GM21619 (cell line): ENCODE measurements around the gene AP4E1.
"Not testable (repeated sequence)": the region's sequence is repeated elsewhere in the genome, so short reads cannot be mapped to it uniquely, and the experiment has no call there.

Experiments
- ATAC-seq: cut with Tn5 transposase; IDR thresholded peaks from one replicate; pipeline ENCODE4 v1.9.1; 2021; ENCODE audit not compliant: unreplicated experiment

Gene AP4E1

DNA sequence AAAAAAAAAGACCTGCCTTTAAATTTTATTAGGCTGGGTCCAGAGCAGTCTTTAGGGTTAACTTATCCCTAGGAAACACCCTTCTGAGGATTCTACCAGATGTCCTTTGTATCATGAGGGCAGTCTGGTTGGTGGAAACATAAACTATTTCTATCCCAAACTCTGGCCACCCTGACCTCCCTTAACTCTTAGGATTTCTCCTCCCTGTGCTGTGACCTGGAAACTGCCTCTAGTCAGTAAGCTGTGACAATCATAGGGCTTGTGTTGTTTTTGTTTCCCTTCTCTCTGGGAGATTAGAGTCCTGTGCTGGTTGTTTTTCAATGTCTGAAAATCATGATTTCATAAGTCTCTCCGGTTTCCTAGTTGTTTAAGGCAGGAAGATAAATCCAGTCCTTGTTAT is 108.1 kb downstream of the AP4E1 start:
- ATAC-seq, result no peak

DNA sequence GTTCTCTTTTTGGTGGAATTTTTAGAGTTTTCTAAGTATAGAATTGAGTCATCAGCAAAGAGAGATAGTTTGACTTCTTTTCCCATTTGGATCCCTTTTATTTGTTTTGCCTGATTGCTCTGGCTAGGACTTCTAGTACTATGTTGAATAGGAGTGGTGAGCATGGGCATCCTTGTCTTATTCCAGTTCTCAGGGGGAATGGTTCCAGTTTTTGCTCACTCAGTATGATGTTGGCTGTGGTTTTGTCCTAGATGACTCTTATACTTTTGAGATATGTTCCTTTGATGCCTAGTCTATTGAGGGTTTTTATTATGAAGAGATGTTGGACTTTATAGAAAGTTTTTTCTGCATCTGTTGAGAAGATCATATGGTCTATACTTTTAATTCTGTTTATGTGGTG is 113.7 kb downstream of the AP4E1 start:
- ATAC-seq, result no peak

DNA sequence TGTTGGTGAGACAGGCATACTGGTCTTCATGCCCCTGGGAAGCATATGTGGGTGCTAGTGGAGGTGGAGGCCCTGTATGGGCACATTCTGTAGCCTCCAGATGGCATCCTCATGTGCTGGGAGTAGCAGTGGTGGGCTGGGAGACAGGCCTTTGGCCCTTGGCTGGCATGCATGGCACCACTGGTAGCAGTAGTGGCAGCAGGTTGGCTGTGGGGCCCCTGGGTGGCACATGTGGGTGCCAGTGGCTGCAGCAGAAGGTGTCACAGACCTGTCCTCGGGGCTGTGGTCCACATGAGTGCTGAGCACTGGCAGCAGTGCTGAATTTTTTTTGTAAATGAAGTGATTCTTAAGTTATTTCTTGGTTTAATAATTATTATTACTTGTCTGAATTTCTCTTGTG is 115.0 kb downstream of the AP4E1 start:
- ATAC-seq, result no peak

DNA sequence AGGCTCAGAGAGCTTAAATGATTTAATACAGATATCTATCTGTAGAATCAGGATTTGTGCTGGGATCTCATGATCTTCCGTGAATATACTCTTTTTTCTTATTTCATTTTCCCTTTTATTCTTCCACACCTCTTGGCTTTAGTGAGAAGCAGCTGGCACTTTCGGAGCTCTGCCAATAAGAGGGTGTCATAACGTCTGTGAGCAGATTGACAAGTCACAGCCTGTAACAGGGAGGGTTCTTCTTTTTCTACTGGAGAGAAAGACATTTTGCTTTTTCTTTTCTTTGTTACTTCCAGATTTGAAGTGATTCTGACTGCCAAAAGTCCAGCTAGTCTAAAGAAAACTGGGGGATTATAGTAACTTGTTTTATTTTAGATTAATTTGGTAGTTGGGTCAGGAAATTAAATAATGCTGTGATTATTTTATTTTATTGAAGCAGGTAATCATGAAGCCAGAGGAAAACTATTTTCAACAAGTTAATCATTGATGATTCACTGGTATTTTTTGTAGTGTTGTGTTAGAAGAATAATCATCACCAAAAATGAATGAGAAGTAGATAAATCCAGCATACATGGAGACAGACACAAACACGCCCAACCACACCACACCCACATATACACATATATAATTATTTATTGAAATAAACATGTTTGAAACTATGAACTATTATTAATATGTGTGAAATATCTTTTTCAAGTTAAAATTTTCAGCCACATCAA is 116.4 kb downstream of the AP4E1 start:
- ATAC-seq, result no peak

DNA sequence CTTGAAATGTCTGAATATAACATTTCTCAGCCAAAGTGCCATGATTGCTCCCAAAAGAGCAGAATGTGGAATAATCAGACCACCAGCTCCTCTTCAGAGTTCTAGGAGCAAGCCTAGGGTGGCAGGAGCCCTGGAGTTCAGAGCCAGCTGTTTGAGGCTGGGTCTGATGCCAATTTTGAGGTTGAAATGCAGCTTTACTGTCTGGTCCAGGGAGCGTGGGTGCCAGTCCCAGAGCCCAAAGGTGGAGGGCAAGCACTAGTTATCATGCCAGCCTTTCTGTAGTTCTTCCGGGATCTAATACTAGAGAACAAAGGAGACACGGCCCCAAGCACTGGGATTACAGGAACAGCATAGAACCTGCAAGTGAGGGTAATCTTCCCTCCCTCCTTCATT is 117.0 kb downstream of the AP4E1 start:
- no peak for ATAC-seq

DNA sequence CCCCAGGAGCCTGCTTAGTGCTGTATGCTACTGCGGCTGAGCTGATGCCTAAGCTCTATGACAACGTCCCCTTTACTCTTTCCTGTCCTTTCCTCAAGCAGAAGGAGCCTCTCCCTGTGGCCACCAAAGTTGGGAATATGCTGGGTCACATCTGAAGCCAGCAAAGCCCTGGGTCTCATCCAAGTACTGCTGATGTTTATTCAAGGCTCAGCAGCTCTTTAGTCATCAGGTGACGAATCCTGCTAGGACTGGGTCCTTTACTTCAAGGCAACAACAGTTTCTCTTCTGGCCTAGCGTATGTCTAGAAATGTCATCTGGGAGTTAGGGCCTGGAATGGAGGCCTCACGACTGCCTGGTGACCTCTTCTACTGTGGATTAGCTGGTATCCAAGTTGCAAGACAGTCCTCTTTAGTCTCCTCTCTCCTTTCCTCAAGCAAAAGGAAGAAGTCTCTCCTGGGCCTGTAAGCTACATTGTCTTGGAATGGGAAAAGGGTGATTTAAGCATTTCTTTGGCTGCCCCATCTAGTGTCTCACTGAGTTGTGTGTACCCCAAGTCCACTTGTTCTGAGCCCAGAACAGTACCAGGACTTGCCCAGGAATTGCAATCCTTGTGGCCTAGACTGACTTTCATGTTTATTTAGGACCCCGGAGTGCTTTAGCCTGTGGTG is 122.3 kb downstream of the AP4E1 start:
- no peak for ATAC-seq

DNA sequence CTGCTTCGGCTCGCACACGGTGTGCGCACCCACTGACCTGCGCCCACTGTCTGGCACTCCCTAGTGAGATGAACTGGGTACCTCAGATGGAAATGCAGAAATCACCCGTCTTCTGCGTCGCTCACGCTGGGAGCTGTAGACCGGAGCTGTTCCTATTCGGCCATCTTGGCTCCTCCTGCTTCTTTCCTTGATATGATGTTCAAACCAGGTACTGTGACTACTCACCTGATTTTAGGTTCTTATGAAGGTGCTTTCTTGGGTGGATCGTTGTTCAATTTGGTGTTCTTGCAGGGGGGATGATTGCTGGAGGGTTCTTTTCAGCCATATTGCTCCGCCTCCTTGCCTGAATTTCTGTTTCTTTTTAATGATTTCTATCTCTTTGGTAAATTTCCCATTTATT is 129.0 kb downstream of the AP4E1 start:
- not testable (repeated sequence) for ATAC-seq

DNA sequence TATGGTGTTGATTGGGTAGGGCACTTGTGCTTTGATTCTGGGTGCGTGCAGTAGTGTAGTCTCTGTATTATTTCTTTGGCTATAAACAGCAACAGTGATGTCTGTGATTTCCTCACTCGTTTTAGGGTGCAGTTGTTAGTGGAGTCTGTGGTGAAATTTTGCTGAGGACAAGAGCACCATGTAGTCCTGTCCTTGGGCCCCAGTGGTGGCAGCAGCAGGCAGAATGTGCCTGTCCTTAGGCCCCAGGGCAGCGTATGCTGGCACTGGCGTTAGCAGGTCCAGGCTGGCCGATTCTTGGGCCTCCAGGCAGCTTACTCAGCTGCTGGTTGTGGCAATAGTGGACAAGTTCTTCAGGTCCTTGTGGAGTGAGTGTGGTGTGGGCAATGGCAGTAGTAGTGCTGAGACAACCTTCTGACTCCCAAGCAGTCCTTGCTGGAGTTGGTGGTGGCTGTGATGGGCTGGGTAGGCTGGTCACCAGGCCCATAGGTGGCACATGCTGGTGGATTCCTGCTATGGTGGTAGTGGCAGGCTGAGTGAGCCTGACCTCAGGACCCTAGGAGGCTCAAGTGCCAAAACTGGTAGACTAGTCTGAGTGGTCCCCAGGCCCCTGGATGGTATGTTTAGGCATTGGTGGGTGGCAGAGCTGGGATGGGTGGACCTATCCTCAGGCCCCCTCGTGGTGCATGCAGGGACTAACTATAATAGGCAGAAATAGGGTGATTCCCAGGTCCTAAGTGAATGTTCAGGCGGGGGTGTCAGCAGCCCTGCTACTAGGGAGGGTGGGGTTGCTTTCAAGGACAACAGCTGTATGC is 129.9 kb downstream of the AP4E1 start:
- ATAC-seq, result no peak

DNA sequence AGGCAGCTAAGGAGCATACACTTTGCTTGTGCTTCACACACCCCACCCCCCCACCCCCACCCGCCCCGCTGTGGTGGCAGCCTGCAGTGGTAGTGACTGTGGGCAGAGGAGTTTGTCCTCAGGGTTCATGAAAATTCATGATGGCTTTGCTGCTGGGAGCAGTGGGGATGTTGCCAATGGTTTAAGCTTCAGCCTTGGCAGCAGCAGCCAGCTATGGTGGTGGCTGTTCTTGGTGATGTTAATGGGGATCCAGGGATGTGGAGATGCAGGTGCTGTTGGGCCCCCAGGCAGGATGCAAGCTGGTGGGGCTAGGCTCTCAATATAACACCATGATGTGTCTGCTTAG is 130.5 kb downstream of the AP4E1 start:
- ATAC-seq, result no peak

DNA sequence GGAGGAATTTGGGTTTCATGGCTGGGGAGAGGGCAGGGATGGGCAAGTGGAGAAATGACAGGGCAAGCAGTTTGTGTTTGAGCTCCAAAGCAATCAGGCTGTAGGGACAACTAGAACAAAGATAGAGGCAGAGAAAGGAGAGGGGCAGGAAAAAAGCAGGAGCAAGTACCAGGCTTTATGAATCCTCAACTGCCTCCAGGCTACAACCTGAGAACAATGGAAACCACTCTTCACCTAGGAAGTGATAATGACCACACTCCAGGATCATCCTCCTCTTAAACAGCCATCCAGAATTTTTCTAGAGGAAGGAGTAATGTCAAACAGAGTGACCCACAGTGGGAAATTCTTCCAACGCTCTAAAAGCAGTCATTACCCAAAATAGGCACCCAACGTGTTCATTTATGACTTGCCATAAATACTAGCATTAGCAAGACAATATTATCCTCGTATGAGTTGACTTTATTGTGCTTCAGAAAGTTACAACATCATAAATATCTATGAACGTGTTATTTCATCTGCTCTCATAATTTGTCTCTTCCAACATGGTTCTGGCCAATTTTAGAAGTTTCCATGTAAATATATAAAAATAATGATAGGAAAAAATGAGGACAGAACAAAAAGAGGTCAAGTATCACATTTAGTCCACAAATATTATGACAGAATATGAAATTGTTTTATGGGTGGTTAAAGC is 135.7 kb downstream of the AP4E1 start:
- no peak for ATAC-seq

DNA sequence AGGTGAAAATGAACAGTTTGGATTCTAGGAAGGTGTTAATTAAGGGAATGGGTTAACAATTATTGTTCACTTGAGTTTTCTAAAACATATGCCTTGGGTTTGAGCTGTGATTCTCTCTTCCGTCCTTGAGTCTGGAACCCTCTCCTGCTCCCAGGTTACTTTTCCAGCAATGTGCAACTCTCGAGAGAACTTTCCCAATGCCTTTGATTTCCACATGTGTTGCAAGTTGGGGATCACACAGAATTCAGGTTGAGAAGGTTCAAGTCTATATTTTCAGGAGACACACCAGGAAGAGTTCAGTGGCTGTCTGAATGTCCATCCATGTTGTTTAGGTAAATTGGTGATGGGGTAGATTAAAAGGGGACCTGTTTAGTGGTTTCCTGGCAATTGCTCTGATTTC is 137.5 kb downstream of the AP4E1 start:
- ATAC-seq, result no peak

DNA sequence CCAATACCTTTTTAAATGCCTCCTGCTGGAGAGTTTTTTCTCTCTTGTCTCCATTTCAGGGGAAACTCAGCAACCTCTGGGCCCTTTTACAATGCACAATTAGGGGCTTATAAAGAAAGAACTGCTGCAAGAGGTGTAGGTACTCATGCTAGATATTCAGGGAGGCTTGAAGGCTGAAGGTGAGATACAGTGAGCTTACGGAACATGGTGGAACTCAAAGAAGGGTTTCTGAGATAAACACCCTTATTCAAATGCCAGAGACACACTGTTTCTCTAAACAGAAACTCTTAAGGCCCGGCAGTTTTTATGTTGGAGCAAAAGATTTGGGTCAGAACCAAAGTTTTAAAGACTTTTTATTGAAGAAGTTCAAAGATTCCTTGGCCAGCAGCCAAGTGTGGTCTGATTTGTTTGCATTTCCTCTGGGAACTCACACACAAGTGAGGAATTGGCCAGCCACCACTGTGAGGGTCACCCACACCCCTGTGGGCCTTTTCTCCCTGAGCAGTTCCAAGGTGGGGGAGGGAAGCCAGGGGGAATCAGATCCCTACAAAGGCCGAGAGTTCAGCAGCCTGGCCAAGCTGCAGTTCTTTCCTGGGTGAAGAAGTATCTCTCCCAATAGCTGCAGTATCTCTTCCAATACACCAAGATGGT is 138.4 kb downstream of the AP4E1 start:
- no peak for ATAC-seq

DNA sequence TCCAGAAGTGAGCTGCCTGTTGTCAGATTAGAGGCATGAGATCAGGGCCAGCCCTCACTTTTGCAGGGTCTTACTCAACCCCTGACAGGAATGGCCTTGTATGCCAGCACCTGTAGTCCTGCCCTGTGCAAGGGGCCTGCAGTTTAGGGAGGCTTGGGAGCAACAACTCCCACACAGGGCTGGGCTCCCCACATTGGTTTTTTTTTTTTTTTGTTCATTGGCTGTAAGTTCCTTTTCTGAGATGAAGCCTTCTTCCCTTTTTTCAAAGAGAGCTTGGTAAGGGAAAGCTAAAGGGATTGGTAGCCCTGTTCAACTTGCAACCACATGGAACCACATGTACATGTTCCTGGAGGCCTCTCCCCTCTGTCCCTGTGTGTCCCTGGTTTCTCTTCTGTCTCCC is 139.8 kb downstream of the AP4E1 start:
- ATAC-seq, result no peak

DNA sequence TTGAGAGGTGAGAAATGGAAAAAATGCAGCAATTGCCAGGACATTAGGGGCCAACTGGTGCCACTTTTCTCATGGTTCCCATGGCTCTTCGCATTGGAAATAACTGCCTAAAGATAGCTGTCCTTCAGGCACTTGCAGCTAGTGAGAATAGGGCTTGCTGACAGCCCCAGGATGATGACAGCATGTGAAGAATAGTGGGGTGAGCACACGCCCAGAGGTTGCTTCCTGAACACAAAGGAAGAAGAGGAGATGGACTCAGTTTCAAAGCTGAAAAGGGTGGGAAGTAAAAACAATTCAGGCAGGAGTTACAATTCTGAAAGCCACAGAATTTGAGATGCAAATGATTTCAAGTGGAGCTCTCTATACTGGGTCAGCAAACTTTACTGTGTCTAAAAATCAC is 140.6 kb downstream of the AP4E1 start:
- ATAC-seq, result no peak

DNA sequence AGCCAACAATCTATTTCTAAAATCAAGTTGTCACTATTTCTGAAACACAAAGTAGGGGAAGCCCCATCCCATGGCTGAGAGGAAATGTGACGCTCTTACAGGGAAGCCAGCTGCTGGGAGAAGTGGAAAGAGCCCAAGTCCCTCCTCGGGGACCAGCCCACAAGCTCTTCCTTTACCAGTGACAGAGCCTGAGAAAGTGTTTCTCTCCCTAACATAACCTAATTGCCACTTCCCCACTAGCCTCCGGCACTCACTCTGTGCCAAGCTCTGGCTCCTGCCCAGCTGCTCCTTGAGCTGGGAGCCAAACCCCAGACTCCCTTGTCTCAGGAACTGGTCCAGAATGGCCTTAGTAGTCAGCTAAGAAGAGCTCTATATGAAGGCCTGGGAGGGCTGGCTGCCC is 143.3 kb downstream of the AP4E1 start:
- ATAC-seq, result no peak

DNA sequence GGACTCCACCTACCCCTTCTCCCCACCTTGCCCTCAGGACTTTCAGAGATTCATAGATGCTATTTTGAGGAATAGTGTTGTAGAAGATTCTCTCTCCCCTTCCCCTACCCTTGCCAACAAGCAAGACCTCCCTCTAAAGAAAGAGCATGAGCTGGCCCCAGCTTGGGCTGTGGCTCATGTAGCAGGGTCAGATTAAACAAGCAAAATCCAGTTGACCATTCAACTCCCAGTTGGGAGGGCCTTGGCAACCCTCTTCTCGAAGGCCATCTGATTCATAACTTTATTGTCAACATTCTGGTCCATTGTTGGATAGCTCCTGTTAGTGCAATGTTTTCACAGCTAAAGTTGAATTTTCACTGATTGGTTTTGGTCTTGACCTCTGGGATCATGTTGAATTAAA is 145.1 kb downstream of the AP4E1 start:
- ATAC-seq, result no peak

DNA sequence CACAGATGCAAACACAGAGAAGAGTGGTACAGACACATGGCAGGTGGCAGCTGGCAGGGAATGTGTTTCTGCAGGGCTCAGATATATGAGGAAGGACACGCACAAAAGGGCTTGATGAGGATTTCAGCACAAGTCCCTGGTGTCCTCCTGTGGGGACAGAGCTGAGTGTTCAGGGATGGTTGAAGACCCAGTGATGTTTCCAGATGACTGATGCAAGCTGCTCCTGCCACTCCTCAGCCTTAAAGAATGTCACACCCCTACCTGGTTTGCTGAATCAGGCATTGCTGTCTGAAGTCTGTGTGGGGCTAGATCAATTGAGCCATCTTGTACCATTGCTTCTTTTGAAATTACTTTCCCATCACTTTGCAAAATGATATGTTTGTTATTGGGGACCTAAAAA is 146.1 kb downstream of the AP4E1 start:
- ATAC-seq, result no peak
